Gastroesophageal sphincter (tissue), 3 donors: Measurements from ENCODE around the gene FGF14.

Source experiments
- POLR2A ChIP-seq, 2 donors: fragments of 450-650 bp; IDR thresholded peaks; one replicate each; pipeline ENCODE4 v1.6.1; 2017; ENCODE audit warnings: antibody characterized with exemption in 2 of 2, mild to moderate bottlenecking in 2 of 2, moderate library complexity in 1 of 2
- TF ChIP-seq, protein P1 (sequence below), 4 experiments: fragments of 200-600 bp in 2 of 4; fragments of 450-650 bp in 2 of 4; sonication (generic) in 1 of 4; IDR thresholded peaks; one replicate each; pipeline ENCODE4 v1.5.1; 2017 to 2019; ENCODE audit warnings: antibody characterized with exemption in 4 of 4, mild to moderate bottlenecking in 2 of 4, moderate library complexity in 2 of 4

DNA sequence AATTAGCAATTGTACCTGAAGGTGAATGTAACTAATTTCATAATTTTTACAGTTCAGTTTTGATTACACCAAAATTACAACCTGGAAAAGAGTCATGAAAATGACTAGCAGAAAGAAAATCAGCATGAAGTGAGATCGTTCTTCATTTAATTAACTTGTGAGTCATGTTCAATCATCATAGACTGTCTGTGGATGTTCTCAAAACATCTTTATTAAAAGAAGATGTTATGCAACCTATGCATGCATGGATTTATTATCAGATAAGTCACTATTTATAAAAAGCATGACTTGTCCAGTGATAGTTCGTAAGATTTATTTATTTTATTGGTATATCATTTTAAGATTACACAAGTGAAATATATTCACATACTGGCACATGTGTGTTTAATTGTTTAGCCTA is 703.4 kb downstream of the FGF14 start:
- TF ChIP-seq, protein P1, sequence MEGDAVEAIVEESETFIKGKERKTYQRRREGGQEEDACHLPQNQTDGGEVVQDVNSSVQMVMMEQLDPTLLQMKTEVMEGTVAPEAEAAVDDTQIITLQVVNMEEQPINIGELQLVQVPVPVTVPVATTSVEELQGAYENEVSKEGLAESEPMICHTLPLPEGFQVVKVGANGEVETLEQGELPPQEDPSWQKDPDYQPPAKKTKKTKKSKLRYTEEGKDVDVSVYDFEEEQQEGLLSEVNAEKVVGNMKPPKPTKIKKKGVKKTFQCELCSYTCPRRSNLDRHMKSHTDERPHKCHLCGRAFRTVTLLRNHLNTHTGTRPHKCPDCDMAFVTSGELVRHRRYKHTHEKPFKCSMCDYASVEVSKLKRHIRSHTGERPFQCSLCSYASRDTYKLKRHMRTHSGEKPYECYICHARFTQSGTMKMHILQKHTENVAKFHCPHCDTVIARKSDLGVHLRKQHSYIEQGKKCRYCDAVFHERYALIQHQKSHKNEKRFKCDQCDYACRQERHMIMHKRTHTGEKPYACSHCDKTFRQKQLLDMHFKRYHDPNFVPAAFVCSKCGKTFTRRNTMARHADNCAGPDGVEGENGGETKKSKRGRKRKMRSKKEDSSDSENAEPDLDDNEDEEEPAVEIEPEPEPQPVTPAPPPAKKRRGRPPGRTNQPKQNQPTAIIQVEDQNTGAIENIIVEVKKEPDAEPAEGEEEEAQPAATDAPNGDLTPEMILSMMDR (IDR thresholded peaks at IDR 0.05): no peak
- no peak for TF ChIP-seq POLR2A (IDR thresholded peaks at IDR 0.05)
